NB4 (cell line): ENCODE results near the gene METTL26.

Experiments
- CTCF ChIP-seq: IDR thresholded peaks from one replicate; pipeline ENCODE4 v1.5.1; 2012; ENCODE audit warnings: low read depth, low read length
- MAX ChIP-seq: IDR thresholded peaks from 2 replicates; pipeline ENCODE4 v1.6.1; 2011; ENCODE audit warnings: low read depth, low read length

GRCh38 chr16:637081-638018 is 1.2 kb upstream of the METTL26 start:
- TF ChIP-seq CTCF: no peak
- TF ChIP-seq MAX: no peak
